H54 (cell line): ENCODE data around the gene PRELP.
"Not testable (repeated sequence)": the region's sequence is repeated elsewhere in the genome, so short reads cannot be mapped to it uniquely, and the experiment has no call there.

ENCODE experiments used
- DNase-seq: peaks from one replicate; pipeline ENCODE4 v3.0.0; 2011; ENCODE audit warnings: low spot score, mixed read lengths; ENCODE audit not compliant: insufficient read length
- FAIRE-seq: peaks from 3 replicates; lab custom pipeline; 2011; peaks lifted over from hg19 to GRCh38; lab: Jason Lieb, UNC
- POLR2A ChIP-seq: IDR thresholded peaks from 2 replicates; pipeline ENCODE4 v1.6.1; 2011; ENCODE audit warnings: low read depth, mild to moderate bottlenecking, low read length

The PRELP gene

GRCh38 chr1:203447151-203447550, 28.5 kb upstream of the PRELP start:
- no peak for TF ChIP-seq POLR2A
- FAIRE-seq (no peak), DNase-seq (no peak)

DNA sequence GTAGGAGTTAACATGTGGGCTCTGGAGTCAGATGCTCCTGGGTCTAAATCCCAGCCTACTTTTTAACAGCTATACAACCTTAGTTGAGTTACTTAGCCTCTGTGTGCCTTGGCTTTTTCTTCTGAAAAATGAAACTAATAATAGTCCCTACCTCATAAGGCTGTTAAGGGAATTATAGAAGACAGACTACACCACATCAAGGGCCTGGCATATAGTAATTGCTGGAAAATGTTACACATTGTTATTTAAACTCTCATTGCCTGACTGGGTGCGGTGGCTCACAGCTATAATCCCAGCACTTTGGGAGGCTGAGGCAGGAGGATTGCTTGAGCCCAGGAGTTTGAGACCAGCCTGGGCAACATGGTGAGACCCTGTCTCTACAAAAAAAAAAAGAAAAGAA, 28.0 kb upstream of the PRELP start:
- not testable (repeated sequence) for FAIRE-seq

GRCh38 chr1:203448521-203449061, 27.0 kb upstream of the PRELP start:
- DNase-seq (no peak), FAIRE-seq (no peak)

More for the DNA sequence above, 28.0 kb upstream of the PRELP start:
- not testable (repeated sequence) for DNase-seq

DNA sequence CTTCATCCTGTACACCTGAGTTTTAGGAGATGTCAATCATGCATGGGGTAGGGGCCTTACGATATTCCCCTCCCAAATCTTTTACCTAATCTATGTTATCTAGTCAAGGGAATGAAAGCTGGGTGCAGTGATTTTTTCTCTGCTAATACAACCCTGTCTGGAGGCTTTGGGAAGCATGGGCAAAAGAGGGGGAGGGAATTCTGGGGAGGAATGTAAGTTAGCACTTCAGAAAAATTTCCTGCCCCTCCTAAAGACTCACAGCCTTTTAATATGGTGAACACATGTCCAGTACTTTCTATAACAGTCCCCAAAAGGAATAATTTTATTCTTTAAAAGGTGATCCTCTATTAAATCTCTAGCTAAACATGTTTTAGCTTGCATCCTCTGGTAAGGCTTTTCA, 25.6 kb upstream of the PRELP start:
- no peak for DNase-seq
- no peak for FAIRE-seq
- TF ChIP-seq POLR2A, result no peak

More at GRCh38 chr1:203448521-203449061, 27.0 kb upstream of the PRELP start:
- no peak for TF ChIP-seq POLR2A

GRCh38 chr1:203450479-203451149, 25.0 kb upstream of the PRELP start:
- no peak for TF ChIP-seq POLR2A
- DNase-seq (no peak), FAIRE-seq (no peak)

DNA sequence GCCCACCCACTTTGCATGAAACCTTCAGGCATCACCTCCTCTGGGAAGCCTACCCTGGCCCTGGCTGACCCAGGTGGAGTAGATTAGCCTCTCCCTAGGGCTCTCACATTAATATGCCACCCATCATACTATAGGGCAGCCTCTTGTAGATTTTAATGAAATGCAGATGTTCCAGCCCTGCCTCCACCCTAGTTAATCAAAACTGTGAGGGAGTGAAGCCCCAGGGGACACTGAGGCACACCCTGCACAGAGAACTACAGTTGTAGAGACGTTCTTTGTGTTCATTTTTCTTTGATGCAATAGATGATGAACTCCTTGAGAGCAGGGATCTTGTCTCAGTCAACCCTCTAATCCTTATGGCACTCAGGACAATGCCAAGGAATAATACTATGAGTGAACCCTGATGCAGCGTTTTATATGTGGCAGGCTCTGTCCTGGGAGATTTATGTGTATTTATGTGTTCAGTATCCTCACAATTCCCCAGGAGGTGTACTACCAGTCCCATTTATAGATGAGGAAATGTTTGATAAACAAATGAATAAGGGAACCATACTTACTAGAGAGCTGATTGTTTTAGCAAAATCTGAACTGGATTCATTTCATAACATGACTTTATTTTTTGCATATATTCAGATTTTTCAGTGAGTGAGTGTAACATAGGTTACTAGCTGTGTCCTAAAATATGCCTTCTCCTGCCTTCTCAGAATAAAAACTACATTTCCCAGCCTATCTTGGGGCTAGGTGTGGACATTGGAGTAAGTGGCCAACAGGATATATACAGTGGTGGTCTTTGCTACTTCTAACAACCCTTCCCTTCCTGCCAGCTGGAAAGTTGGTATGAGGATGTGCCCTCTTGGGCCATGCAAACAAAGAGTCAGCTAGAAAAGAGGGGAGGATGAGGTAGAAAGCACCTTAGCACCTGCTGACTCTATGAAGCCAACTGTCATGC, 23.5 kb upstream of the PRELP start:
- TF ChIP-seq POLR2A, result no peak
- FAIRE-seq, result no peak
- no peak for DNase-seq

- DNase-seq (no peak), FAIRE-seq (no peak)
- no peak for TF ChIP-seq POLR2A
Measured at GRCh38 chr1:203453016-203453415, 22.6 kb upstream of the PRELP start.

- no peak for FAIRE-seq
- TF ChIP-seq POLR2A, result no peak
- no peak for DNase-seq
Measured at GRCh38 chr1:203453616-203454015, 22.0 kb upstream of the PRELP start.

DNA sequence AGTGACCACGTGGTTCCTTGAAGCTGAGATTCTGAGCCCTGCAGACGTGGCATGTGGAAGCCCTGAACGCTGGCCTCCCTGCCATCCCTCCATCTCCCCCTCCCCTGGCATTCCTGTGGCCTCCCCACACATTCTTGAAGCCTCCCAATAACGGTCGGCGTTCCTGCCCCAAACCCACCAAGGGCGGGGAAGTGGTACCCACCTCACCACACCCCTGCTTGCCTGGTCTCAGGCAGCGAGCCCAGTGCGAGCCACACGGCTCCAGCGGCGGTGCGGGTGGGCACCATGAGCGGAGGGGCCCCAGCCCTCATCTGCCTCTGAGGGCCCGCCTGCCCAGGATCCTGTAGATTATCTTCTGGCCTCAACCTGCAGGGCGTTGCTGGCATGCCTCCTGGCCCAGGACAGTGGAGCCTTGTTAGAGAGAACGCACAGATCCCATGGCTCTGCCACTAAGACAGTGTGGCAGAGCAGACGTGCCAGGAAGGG, 20.6 kb upstream of the PRELP start:
- no peak for DNase-seq
- no peak for FAIRE-seq
- TF ChIP-seq POLR2A, result no peak

- FAIRE-seq (no peak), DNase-seq (no peak)
- TF ChIP-seq POLR2A, result no peak
Measured at GRCh38 chr1:203455706-203456105, 19.9 kb upstream of the PRELP start.

DNA sequence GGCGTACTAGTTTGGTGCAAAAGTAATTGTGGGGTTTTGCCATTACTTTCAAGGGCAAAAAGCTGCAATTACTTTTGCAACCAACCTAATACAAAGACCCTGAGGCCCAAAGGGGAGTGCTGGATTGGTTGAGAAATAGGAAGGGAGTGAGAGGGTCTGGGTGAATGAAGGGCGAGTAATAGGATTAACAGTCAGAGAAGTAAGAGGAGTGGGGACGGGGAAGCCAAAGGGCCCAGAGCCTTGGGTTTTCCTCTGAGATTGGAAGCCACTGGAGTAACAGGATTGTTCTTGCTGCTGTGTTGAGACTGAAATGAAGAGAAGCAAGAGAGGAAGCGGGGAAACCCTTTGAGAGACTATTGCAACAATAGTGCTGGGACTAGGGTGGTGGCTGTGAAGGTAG, 19.0 kb upstream of the PRELP start:
- no peak for TF ChIP-seq POLR2A
- DNase-seq (no peak), FAIRE-seq (no peak)

- DNase-seq (no peak), FAIRE-seq (no peak)
- TF ChIP-seq POLR2A, result no peak
Measured at GRCh38 chr1:203458078-203458477, 17.5 kb upstream of the PRELP start.

GRCh38 chr1:203459671-203460201, 15.9 kb upstream of the PRELP start:
- no peak for TF ChIP-seq POLR2A
- no peak for FAIRE-seq

DNA sequence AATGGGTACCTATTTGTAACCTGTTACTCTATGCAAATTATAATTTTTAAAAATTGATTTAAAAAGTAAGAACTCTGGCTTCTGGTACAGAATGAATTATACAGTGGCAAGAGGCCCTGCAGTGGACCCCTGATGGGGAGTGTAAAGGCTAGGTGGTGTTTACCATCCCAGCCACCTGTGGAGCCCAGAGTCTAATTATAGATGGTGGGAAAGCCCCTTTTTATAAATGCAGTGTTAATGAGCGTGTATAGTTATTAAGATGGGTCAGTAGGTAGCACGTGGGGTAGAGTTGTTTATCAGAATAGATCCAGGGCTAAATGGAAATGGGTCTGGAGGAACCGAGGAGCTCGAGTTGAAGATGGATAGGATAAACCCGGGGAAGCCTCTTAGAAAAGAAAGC, 13.9 kb upstream of the PRELP start:
- TF ChIP-seq POLR2A, result no peak
- no peak for FAIRE-seq
- DNase-seq, result no peak

More at GRCh38 chr1:203459671-203460201, 15.9 kb upstream of the PRELP start:
- no peak for DNase-seq
